ENCODE measurements around the gene DDX18.
"Not testable (repeated sequence)": the region's sequence is repeated elsewhere in the genome, so short reads cannot be mapped to it uniquely, and the experiment has no call there.

Gene DDX18

GRCh38 chr2:117814417-117815264 lies at the start of gene DDX18:
DDX18 (plus strand) TSS chr2:117814691; CDS start chr2:117814778, 87 bp downstream.
- H3K4me1 ChIP-seq (ENCODE audit: control insufficient read depth, insufficient read depth, low read length): no peaks in the 10 kb centered on the region
- no peaks in the 10 kb centered on the region for H3K9me3 ChIP-seq (ENCODE audit: control insufficient read depth, low read length)
- no peaks in the 10 kb centered on the region for H3K27me3 ChIP-seq (ENCODE audit: control insufficient read depth, insufficient read depth, low read length)
- peak within 1 kb of the TSS; percentile 69 for H3K9ac ChIP-seq (ENCODE audit: low read length)
- peak within 1 kb of the TSS; percentile 79 for H3K4me3 ChIP-seq (ENCODE audit: low read length)
- no peaks in the 10 kb centered on the region for H3K36me3 ChIP-seq (ENCODE audit: control insufficient read depth, insufficient read depth, low read length)

- no peaks in the 10 kb centered on the region for H3K9me3 ChIP-seq (ENCODE audit: control insufficient read depth, low read length)
- no peaks in the 10 kb centered on the region for H3K27me3 ChIP-seq (ENCODE audit: control insufficient read depth, insufficient read depth, low read length)
Measured at GRCh38 chr2:117770730-117771129, 43.8 kb upstream of the DDX18 start.

GRCh38 chr2:117771969-117772630 lies 42.4 kb upstream of the DDX18 start:
- Histone ChIP-seq H3K4me3 (ENCODE audit: low read length) (no peak overlapping the region), H3K36me3 (ENCODE audit: control insufficient read depth, insufficient read depth, low read length) (no peaks in the 10 kb centered on the region), H3K4me1 (ENCODE audit: control insufficient read depth, insufficient read depth, low read length) (peaks cover 28% of the 10 kb centered on the region), H3K9ac (ENCODE audit: low read length) (no peak overlapping the region), H3K9me3 (ENCODE audit: control insufficient read depth, low read length) (no peaks in the 10 kb centered on the region), H3K27me3 (ENCODE audit: control insufficient read depth, insufficient read depth, low read length) (no peaks in the 10 kb centered on the region)

More at GRCh38 chr2:117770730-117771129, 43.8 kb upstream of the DDX18 start:
- Histone ChIP-seq H3K9ac (ENCODE audit: low read length) (no peak overlapping the region), H3K4me1 (ENCODE audit: control insufficient read depth, insufficient read depth, low read length) (peaks cover 28% of the 10 kb centered on the region), H3K36me3 (ENCODE audit: control insufficient read depth, insufficient read depth, low read length) (no peaks in the 10 kb centered on the region), H3K4me3 (ENCODE audit: low read length) (no peak overlapping the region)

- Histone ChIP-seq H3K36me3 (ENCODE audit: control insufficient read depth, insufficient read depth, low read length) (no peaks in the 10 kb centered on the region), H3K4me1 (ENCODE audit: control insufficient read depth, insufficient read depth, low read length) (peaks cover 27% of the 10 kb centered on the region), H3K4me3 (ENCODE audit: low read length) (no peak overlapping the region), H3K9ac (ENCODE audit: low read length) (no peak overlapping the region), H3K27me3 (ENCODE audit: control insufficient read depth, insufficient read depth, low read length) (no peaks in the 10 kb centered on the region), H3K9me3 (ENCODE audit: control insufficient read depth, low read length) (no peaks in the 10 kb centered on the region)
Measured at GRCh38 chr2:117774716-117775115, 39.8 kb upstream of the DDX18 start.

- H3K4me3 ChIP-seq (ENCODE audit: low read length): no peak overlapping the region
- H3K27me3 ChIP-seq (ENCODE audit: control insufficient read depth, insufficient read depth, low read length): no peaks in the 10 kb centered on the region
- peaks cover 17% of the 10 kb centered on the region for H3K4me1 ChIP-seq (ENCODE audit: control insufficient read depth, insufficient read depth, low read length)
- no peaks in the 10 kb centered on the region for H3K36me3 ChIP-seq (ENCODE audit: control insufficient read depth, insufficient read depth, low read length)
- no peaks in the 10 kb centered on the region for H3K9me3 ChIP-seq (ENCODE audit: control insufficient read depth, low read length)
- H3K9ac ChIP-seq (ENCODE audit: low read length): no peak overlapping the region
Measured at GRCh38 chr2:117775703-117776219, 38.7 kb upstream of the DDX18 start.

- Histone ChIP-seq H3K27me3 (ENCODE audit: control insufficient read depth, insufficient read depth, low read length) (no peaks in the 10 kb centered on the region), H3K4me3 (ENCODE audit: low read length) (no peak overlapping the region), H3K4me1 (ENCODE audit: control insufficient read depth, insufficient read depth, low read length) (peaks cover 6% of the 10 kb centered on the region), H3K36me3 (ENCODE audit: control insufficient read depth, insufficient read depth, low read length) (no peaks in the 10 kb centered on the region), H3K9me3 (ENCODE audit: control insufficient read depth, low read length) (no peaks in the 10 kb centered on the region), H3K9ac (ENCODE audit: low read length) (no peak overlapping the region)
Measured at GRCh38 chr2:117776888-117777287, 37.6 kb upstream of the DDX18 start.

GRCh38 chr2:117785740-117786139 lies 28.8 kb upstream of the DDX18 start:
- Histone ChIP-seq H3K27me3 (ENCODE audit: control insufficient read depth, insufficient read depth, low read length) (no peaks in the 10 kb centered on the region), H3K9me3 (ENCODE audit: control insufficient read depth, low read length) (no peaks in the 10 kb centered on the region), H3K36me3 (ENCODE audit: control insufficient read depth, insufficient read depth, low read length) (no peaks in the 10 kb centered on the region), H3K4me1 (ENCODE audit: control insufficient read depth, insufficient read depth, low read length) (no peaks in the 10 kb centered on the region), H3K9ac (ENCODE audit: low read length) (no peak overlapping the region), H3K4me3 (ENCODE audit: low read length) (no peak overlapping the region)

- no peaks in the 10 kb centered on the region for H3K4me1 ChIP-seq (ENCODE audit: control insufficient read depth, insufficient read depth, low read length)
- H3K27me3 ChIP-seq (ENCODE audit: control insufficient read depth, insufficient read depth, low read length): no peaks in the 10 kb centered on the region
- no peak overlapping the region for H3K4me3 ChIP-seq (ENCODE audit: low read length)
- no peaks in the 10 kb centered on the region for H3K36me3 ChIP-seq (ENCODE audit: control insufficient read depth, insufficient read depth, low read length)
- no peaks in the 10 kb centered on the region for H3K9me3 ChIP-seq (ENCODE audit: control insufficient read depth, low read length)
- H3K9ac ChIP-seq (ENCODE audit: low read length): no peak overlapping the region
Measured at GRCh38 chr2:117786520-117786919, 28.0 kb upstream of the DDX18 start.

GRCh38 chr2:117789505-117789904 lies 25.0 kb upstream of the DDX18 start:
- H3K36me3 ChIP-seq (ENCODE audit: control insufficient read depth, insufficient read depth, low read length): no peaks in the 10 kb centered on the region
- no peak overlapping the region for H3K9ac ChIP-seq (ENCODE audit: low read length)
- no peak overlapping the region for H3K4me3 ChIP-seq (ENCODE audit: low read length)

GRCh38 chr2:117794668-117795067 lies 19.8 kb upstream of the DDX18 start:
- no peak overlapping the region for H3K4me3 ChIP-seq (ENCODE audit: low read length)
- no peaks in the 10 kb centered on the region for H3K4me1 ChIP-seq (ENCODE audit: control insufficient read depth, insufficient read depth, low read length)
- no peaks in the 10 kb centered on the region for H3K36me3 ChIP-seq (ENCODE audit: control insufficient read depth, insufficient read depth, low read length)
- H3K9ac ChIP-seq (ENCODE audit: low read length): no peak overlapping the region
- no peaks in the 10 kb centered on the region for H3K27me3 ChIP-seq (ENCODE audit: control insufficient read depth, insufficient read depth, low read length)
- no peaks in the 10 kb centered on the region for H3K9me3 ChIP-seq (ENCODE audit: control insufficient read depth, low read length)

More at GRCh38 chr2:117789505-117789904, 25.0 kb upstream of the DDX18 start:
- no peaks in the 10 kb centered on the region for H3K4me1 ChIP-seq (ENCODE audit: control insufficient read depth, insufficient read depth, low read length)
- no peaks in the 10 kb centered on the region for H3K27me3 ChIP-seq (ENCODE audit: control insufficient read depth, insufficient read depth, low read length)
- H3K9me3 ChIP-seq (ENCODE audit: control insufficient read depth, low read length): no peaks in the 10 kb centered on the region

- H3K36me3 ChIP-seq (ENCODE audit: control insufficient read depth, insufficient read depth, low read length): no peaks in the 10 kb centered on the region
- H3K9me3 ChIP-seq (ENCODE audit: control insufficient read depth, low read length): no peaks in the 10 kb centered on the region
- no peaks in the 10 kb centered on the region for H3K4me1 ChIP-seq (ENCODE audit: control insufficient read depth, insufficient read depth, low read length)
- H3K9ac ChIP-seq (ENCODE audit: low read length): no peak overlapping the region
- no peak overlapping the region for H3K4me3 ChIP-seq (ENCODE audit: low read length)
- no peaks in the 10 kb centered on the region for H3K27me3 ChIP-seq (ENCODE audit: control insufficient read depth, insufficient read depth, low read length)
Measured at GRCh38 chr2:117801826-117802225, 12.7 kb upstream of the DDX18 start.

GRCh38 chr2:117803644-117804325 lies 10.7 kb upstream of the DDX18 start:
- not testable (repeated sequence) for H3K9me3 ChIP-seq (ENCODE audit: control insufficient read depth, low read length); H3K4me1 ChIP-seq (ENCODE audit: control insufficient read depth, insufficient read depth, low read length); H3K27me3 ChIP-seq (ENCODE audit: control insufficient read depth, insufficient read depth, low read length); H3K9ac ChIP-seq (ENCODE audit: low read length); H3K36me3 ChIP-seq (ENCODE audit: control insufficient read depth, insufficient read depth, low read length); H3K4me3 ChIP-seq (ENCODE audit: low read length)
